Adrenal gland (tissue), 12 donors: ENCODE data around the gene RAB12. TPM values are rescaled to one million over a fixed set of nuclear protein-coding genes. Genes with fewer than 3 reads are reported as not detected.

Experiments
- DNase-seq, 7 donors: peaks; one replicate each; pipeline ENCODE4 v3.0.0-alpha.2; 2019 to 2020
- H3K27ac ChIP-seq, 5 donors: fragments of 200-600 bp; sonication (generic) in 4 of 5; 1 replicate in 3 of 5; 2 replicates in 2 of 5; pipeline versions ENCODE4 v1.5.1 to v1.8.0; 2016 to 2020; ENCODE audit warnings: mild to moderate bottlenecking in 1 of 5
- H3K27me3 ChIP-seq: fragments of 200-600 bp; 2 replicates; pipeline ENCODE4 v1.8.0; 2021
- H3K36me3 ChIP-seq, 2 donors: fragments of 200-600 bp; replicated peaks in 1 of 2; 1 replicate in 1 of 2; 2 replicates in 1 of 2; pipeline versions ENCODE4 v1.5.1 to v1.8.0; 2018 to 2022
- H3K4me1 ChIP-seq, 2 donors: fragments of 200-600 bp; replicated peaks in 1 of 2; 1 replicate in 1 of 2; 2 replicates in 1 of 2; pipeline versions ENCODE4 v1.5.1 to v1.8.0; 2018 to 2021
- H3K4me3 ChIP-seq, 4 donors: fragments of 200-600 bp; sonication (generic) in 3 of 4; one replicate each; pipeline ENCODE4 v1.5.1; 2016 to 2018
- H3K9me3 ChIP-seq, 3 donors: fragments of 200-600 bp; sonication (generic) in 1 of 3; replicated peaks in 1 of 3; 1 replicate in 2 of 3; 2 replicates in 1 of 3; pipeline versions ENCODE4 v1.5.1 to v1.8.0; 2016 to 2021
- CTCF ChIP-seq, 6 experiments: fragments of 450-650 bp in 4 of 6; fragments of 200-600 bp in 2 of 6; sonication (generic) in 1 of 6; IDR thresholded peaks; 1 replicate in 5 of 6; 2 replicates in 1 of 6; pipeline versions ENCODE4 v1.5.1 to v1.8.0; 2016 to 2021; ENCODE audit warnings: antibody characterized with exemption in 6 of 6, mild to moderate bottlenecking in 2 of 6, moderate library complexity in 1 of 6
- POLR2A ChIP-seq, 2 donors: fragments of 450-650 bp; IDR thresholded peaks; one replicate each; pipeline ENCODE4 v1.6.1; 2017; ENCODE audit warnings: antibody characterized with exemption in 2 of 2, mild to moderate bottlenecking in 2 of 2, moderate library complexity in 1 of 2
- whole genome bisulfite sequencing, 4 donors: extraction: QIAGEN DNeasy Blood & Tissue Kit in 2 of 4; methylation state at CpG; one replicate each; pipeline versions ENCODE4 v1.1.5 to v1.1.7; 2013 to 2017; 5-methylcytosine and 5-hydroxymethylcytosine counted together
- intact Hi-C, 2 donors: fragments of 100-400 bp; cut with DNase I; formaldehyde crosslinking; loops; one replicate each; pipeline versions ENCODE4 v1.14.1 to v1.15.0; 2022 to 2023
- polyA plus RNA-seq, 3 donors: library from polyadenylated mRNA; stranded (reverse); fragments of 200-250 nt in 2 of 3; fragments of 350-450 nt in 1 of 3; fragmentation: Illumina TruSeq in 1 of 3; extraction: RNeasy Lipid Tissue Mini Kit (QIAGEN cat#74804) in 1 of 3; gene quantifications; one replicate each; pipeline ENCODE4 v1.2.3, GENCODE V29; 2013 to 2014
- total RNA-seq, 9 donors: library from RNA; depleted of rRNA in 4 of 9; stranded (reverse); fragments of >200 nt in 4 of 9; fragments of 120-200 nt in 1 of 9; fragmentation: NEBNext Ultra II Directional in 1 of 9; extraction: Animal tissue kit (Norgen Biotek cat#: 25700) in 1 of 9; gene quantifications; one replicate each; pipeline versions ENCODE4 v1.1.0 to v1.2.4, GENCODE V29; 2013 to 2023
- donor health status: healthy with polysubstance abuse.
- donor health status: Bipolar disorder and iron deficiency.
- donor health status: DM: yes; HTN: yes; CAD: no.
- donor health status: DM: no; HTN: no; CAD: no.
- donor health status: DM: no; HTN: no; CAD: no.
- donor health status: DM: yes; HTN: yes; CAD: no.

Gene RAB12
- total and polyA plus RNA-seq, 12 donors: 19.9 to 54.2 (median 37.8) TPM

- TF ChIP-seq POLR2A (IDR thresholded peaks at IDR 0.05) (no peak), CTCF (IDR thresholded peaks at IDR 0.05) (peak; percentile 57 to 89 (median 72))
- intact Hi-C loops: no loop called here
- 29 to 42% (median 32%) methylated on average over 7 of the region's 7 CpGs for WGBS, 4 donors
- H3K9me3 ChIP-seq: no peaks in the 10 kb centered on the region
- no peak for DNase-seq
- H3K36me3 ChIP-seq: no peaks in the 10 kb centered on the region
- no peak overlapping the region for H3K27ac ChIP-seq
- H3K4me3 ChIP-seq: no peak overlapping the region
- H3K4me1 ChIP-seq: no peaks in the 10 kb centered on the region
- no peaks in the 10 kb centered on the region for H3K27me3 ChIP-seq
Observed at GRCh38 chr18:8654503-8655451, 45.5 kb downstream of the RAB12 start.

- Histone ChIP-seq H3K4me1 (no peaks in the 10 kb centered on the region), H3K9me3 (no peaks in the 10 kb centered on the region), H3K36me3 (no peaks in the 10 kb centered on the region), H3K4me3 (no peak overlapping the region), H3K27me3 (no peaks in the 10 kb centered on the region), H3K27ac (no peak overlapping the region)
- no peak for DNase-seq
- TF ChIP-seq CTCF (IDR thresholded peaks at IDR 0.05) (no peak), POLR2A (IDR thresholded peaks at IDR 0.05) (no peak)
- 78 to 95% (median 85%) methylated on average over 6 of the region's 6 CpGs for WGBS, 4 donors
- intact Hi-C loops: no loop called here
Observed at GRCh38 chr18:8656232-8656631, 47.0 kb downstream of the RAB12 start.

GRCh38 chr18:8657050-8657820 lies 48.0 kb downstream of the RAB12 start:
- peak in 1 of 7 donors; percentile 19 for DNase-seq
- Histone ChIP-seq H3K27me3 (no peaks in the 10 kb centered on the region), H3K27ac (no peak overlapping the region), H3K36me3 (no peaks in the 10 kb centered on the region), H3K4me1 (no peaks in the 10 kb centered on the region), H3K9me3 (no peaks in the 10 kb centered on the region), H3K4me3 (no peak overlapping the region)
- intact Hi-C loops: no loop called here
- TF ChIP-seq CTCF (IDR thresholded peaks at IDR 0.05) (no peak), POLR2A (IDR thresholded peaks at IDR 0.05) (no peak)
- WGBS, 4 donors: 64 to 72% (median 66%) methylated on average over 14 of the region's 14 CpGs

GRCh38 chr18:8657873-8658470 lies 48.7 kb downstream of the RAB12 start:
- Histone ChIP-seq H3K27me3 (no peaks in the 10 kb centered on the region), H3K4me3 (no peak overlapping the region), H3K27ac (no peak overlapping the region), H3K36me3 (no peaks in the 10 kb centered on the region), H3K9me3 (no peaks in the 10 kb centered on the region), H3K4me1 (no peaks in the 10 kb centered on the region)
- intact Hi-C loops: no loop called here
- WGBS, 4 donors: 38 to 50% (median 46%) methylated on average over 12 to 14 of the region's 14 CpGs
- TF ChIP-seq POLR2A (IDR thresholded peaks at IDR 0.05) (no peak), CTCF (IDR thresholded peaks at IDR 0.05) (no peak)
- peak in 2 of 7 donors; percentile 31 to 63 for DNase-seq
